ENCODE results near the gene SLC35C1. TPM values are rescaled to one million over a fixed set of nuclear protein-coding genes. Genes with fewer than 3 reads are reported as not detected.

Gene SLC35C1
- total RNA-seq, 1 donor from 2014 or later = 5.7 TPM

GRCh38 chr11:45798793-45799441, 6.0 kb upstream of the SLC35C1 start:
- Histone ChIP-seq H3K4me1 (peaks cover 3% of the 10 kb centered on the region), H3K9me3 (replicated peaks) (no peaks in the 10 kb centered on the region), H3K4me3 (no peak overlapping the region), H3K36me3 (no peaks in the 10 kb centered on the region), H3K27ac (replicated peaks) (no peak overlapping the region), H3K27me3 (ENCODE audit: low read depth) (no peaks in the 10 kb centered on the region)
- DNase-seq = no peak
- intact Hi-C loops (cut with micrococcal nuclease) = no loop called here
- TF ChIP-seq CTCF (IDR thresholded peaks at IDR 0.05; ENCODE audit: borderline replicate concordance) = no peak

GRCh38 chr11:45799562-45799961, 5.4 kb upstream of the SLC35C1 start:
- H3K4me3 ChIP-seq = no peak overlapping the region
- no peaks in the 10 kb centered on the region for H3K9me3 ChIP-seq (replicated peaks)
- H3K4me1 ChIP-seq = peaks cover 10% of the 10 kb centered on the region
- intact Hi-C loops (cut with micrococcal nuclease) = no loop called here
- H3K36me3 ChIP-seq = no peaks in the 10 kb centered on the region
- H3K27ac ChIP-seq (replicated peaks) = no peak overlapping the region
- DNase-seq = no peak
- TF ChIP-seq CTCF (IDR thresholded peaks at IDR 0.05; ENCODE audit: borderline replicate concordance) = no peak
- no peaks in the 10 kb centered on the region for H3K27me3 ChIP-seq (ENCODE audit: low read depth)

- no peak overlapping the region for H3K4me3 ChIP-seq
- no peaks in the 10 kb centered on the region for H3K27me3 ChIP-seq (ENCODE audit: low read depth)
- H3K36me3 ChIP-seq = no peaks in the 10 kb centered on the region
- H3K27ac ChIP-seq (replicated peaks) = no peak overlapping the region
- no peak for DNase-seq
- no peaks in the 10 kb centered on the region for H3K9me3 ChIP-seq (replicated peaks)
- H3K4me1 ChIP-seq = peaks cover 14% of the 10 kb centered on the region
- intact Hi-C loops (cut with micrococcal nuclease) = no loop called here
- no peak for TF ChIP-seq CTCF (IDR thresholded peaks at IDR 0.05; ENCODE audit: borderline replicate concordance)
Measured at GRCh38 chr11:45800261-45800660, 4.7 kb upstream of the SLC35C1 start.

- intact Hi-C loops (cut with micrococcal nuclease) = no loop called here
- Histone ChIP-seq H3K27me3 (ENCODE audit: low read depth) (no peaks in the 10 kb centered on the region), H3K27ac (replicated peaks) (no peak overlapping the region), H3K4me3 (no peak overlapping the region), H3K36me3 (no peaks in the 10 kb centered on the region), H3K4me1 (peaks cover 30% of the 10 kb centered on the region), H3K9me3 (replicated peaks) (no peaks in the 10 kb centered on the region)
- no peak for TF ChIP-seq CTCF (IDR thresholded peaks at IDR 0.05; ENCODE audit: borderline replicate concordance)
- no peak for DNase-seq
Measured at GRCh38 chr11:45801723-45802315, 3.1 kb upstream of the SLC35C1 start.

- no peak overlapping the region for H3K4me3 ChIP-seq
- TF ChIP-seq CTCF (IDR thresholded peaks at IDR 0.05; ENCODE audit: borderline replicate concordance) = no peak
- H3K4me1 ChIP-seq = peaks cover 39% of the 10 kb centered on the region
- H3K9me3 ChIP-seq (replicated peaks) = no peaks in the 10 kb centered on the region
- no peaks in the 10 kb centered on the region for H3K27me3 ChIP-seq (ENCODE audit: low read depth)
- intact Hi-C loops (cut with micrococcal nuclease) = no loop called here
- no peak for DNase-seq
- H3K27ac ChIP-seq (replicated peaks) = no peak overlapping the region
- peaks cover 3% of the 10 kb centered on the region for H3K36me3 ChIP-seq
Measured at GRCh38 chr11:45802531-45803317, 2.2 kb upstream of the SLC35C1 start.

All from left ventricle myocardium inferior (tissue), 1 donor.